GM06990 (cell line): Measurements from ENCODE around the gene HIVEP3.

Experiments
- DNase-seq: peaks from one replicate; pipeline ENCODE4 v3.0.0-alpha.2; 2011; ENCODE audit not compliant: insufficient read length; ENCODE audit errors: extremely low read depth
- H3K27me3 ChIP-seq: replicated peaks from 2 replicates; pipeline ENCODE4 v1.6.0; 2011; ENCODE audit warnings: low read length; ENCODE audit not compliant: control insufficient read depth, insufficient read depth
- H3K36me3 ChIP-seq: 2 replicates; pipeline ENCODE4 v1.5.1; 2011; ENCODE audit warnings: low read length; ENCODE audit not compliant: control insufficient read depth, insufficient read depth
- H3K4me3 ChIP-seq: replicated peaks from 2 replicates; pipeline ENCODE4 v1.5.1; 2011; ENCODE audit warnings: low read depth, mild to moderate bottlenecking, control low read depth, low read length
- CTCF ChIP-seq: IDR thresholded peaks from 2 replicates; pipeline ENCODE4 v1.5.1; 2011; ENCODE audit warnings: low read length, control low read depth, mild to moderate bottlenecking, inconsistent platforms; ENCODE audit not compliant: insufficient read depth, poor library complexity, severe bottlenecking

HIVEP3 gene

GRCh38 chr1:41773842-41774241 lies 144.9 kb downstream of the HIVEP3 start:
- Histone ChIP-seq H3K36me3 (no peaks in the 10 kb centered on the region), H3K4me3 (no peak overlapping the region), H3K27me3 (no peaks in the 10 kb centered on the region)
- DNase-seq: no peak
- TF ChIP-seq CTCF: no peak

- no peaks in the 10 kb centered on the region for H3K27me3 ChIP-seq
- no peak for DNase-seq
- no peak overlapping the region for H3K4me3 ChIP-seq
- no peak for TF ChIP-seq CTCF
- H3K36me3 ChIP-seq: no peaks in the 10 kb centered on the region
Observed at GRCh38 chr1:41773144-41773591, 145.6 kb downstream of the HIVEP3 start.

- TF ChIP-seq CTCF: no peak
- DNase-seq: no peak
- H3K27me3 ChIP-seq: no peaks in the 10 kb centered on the region
- no peak overlapping the region for H3K4me3 ChIP-seq
- H3K36me3 ChIP-seq: no peaks in the 10 kb centered on the region
Observed at GRCh38 chr1:41769068-41769467, 149.7 kb downstream of the HIVEP3 start.

GRCh38 chr1:41768583-41768982 lies 150.1 kb downstream of the HIVEP3 start:
- Histone ChIP-seq H3K36me3 (no peaks in the 10 kb centered on the region), H3K27me3 (no peaks in the 10 kb centered on the region), H3K4me3 (no peak overlapping the region)
- no peak for DNase-seq
- no peak for TF ChIP-seq CTCF

GRCh38 chr1:41767534-41768525 lies 150.9 kb downstream of the HIVEP3 start:
- Histone ChIP-seq H3K27me3 (no peaks in the 10 kb centered on the region), H3K4me3 (no peak overlapping the region), H3K36me3 (no peaks in the 10 kb centered on the region)
- TF ChIP-seq CTCF: no peak
- DNase-seq: no peak

GRCh38 chr1:41766546-41766945 lies 152.2 kb downstream of the HIVEP3 start:
- no peak for TF ChIP-seq CTCF
- no peaks in the 10 kb centered on the region for H3K27me3 ChIP-seq
- DNase-seq: no peak

More at GRCh38 chr1:41766546-41766945, 152.2 kb downstream of the HIVEP3 start:
- H3K4me3 ChIP-seq: no peak overlapping the region
- no peaks in the 10 kb centered on the region for H3K36me3 ChIP-seq
